MM.1S (cell line): ENCODE results near the gene HINT3.

ENCODE experiments used
- EZH2 ChIP-seq: fragments of 300-600 bp; sonication (generic); optimal IDR thresholded peaks from 2 replicates; pipeline ENCODE3; 2017; ENCODE audit warnings: low read depth, mild to moderate bottlenecking, antibody characterized with exemption, low read length, mixed read lengths
- EZH2phosphoT487 ChIP-seq: fragments of 300-600 bp; sonication (generic); IDR thresholded peaks from 2 replicates; pipeline ENCODE4 v1.6.1; 2018; ENCODE audit warnings: antibody characterized with exemption, low read length
- TF ChIP-seq, protein P1 (sequence below): fragments of 300-600 bp; sonication (generic); IDR thresholded peaks from 2 replicates; pipeline ENCODE4 v1.5.1; 2016; ENCODE audit warnings: antibody characterized with exemption, low read length, mixed read lengths

GRCh38 chr6:125959041-125959440, 2.5 kb downstream of the HINT3 start:
- TF ChIP-seq, protein P1, sequence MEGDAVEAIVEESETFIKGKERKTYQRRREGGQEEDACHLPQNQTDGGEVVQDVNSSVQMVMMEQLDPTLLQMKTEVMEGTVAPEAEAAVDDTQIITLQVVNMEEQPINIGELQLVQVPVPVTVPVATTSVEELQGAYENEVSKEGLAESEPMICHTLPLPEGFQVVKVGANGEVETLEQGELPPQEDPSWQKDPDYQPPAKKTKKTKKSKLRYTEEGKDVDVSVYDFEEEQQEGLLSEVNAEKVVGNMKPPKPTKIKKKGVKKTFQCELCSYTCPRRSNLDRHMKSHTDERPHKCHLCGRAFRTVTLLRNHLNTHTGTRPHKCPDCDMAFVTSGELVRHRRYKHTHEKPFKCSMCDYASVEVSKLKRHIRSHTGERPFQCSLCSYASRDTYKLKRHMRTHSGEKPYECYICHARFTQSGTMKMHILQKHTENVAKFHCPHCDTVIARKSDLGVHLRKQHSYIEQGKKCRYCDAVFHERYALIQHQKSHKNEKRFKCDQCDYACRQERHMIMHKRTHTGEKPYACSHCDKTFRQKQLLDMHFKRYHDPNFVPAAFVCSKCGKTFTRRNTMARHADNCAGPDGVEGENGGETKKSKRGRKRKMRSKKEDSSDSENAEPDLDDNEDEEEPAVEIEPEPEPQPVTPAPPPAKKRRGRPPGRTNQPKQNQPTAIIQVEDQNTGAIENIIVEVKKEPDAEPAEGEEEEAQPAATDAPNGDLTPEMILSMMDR, result no peak
- TF ChIP-seq EZH2 (no peak), EZH2phosphoT487 (no peak)
